ENCODE measurements around the gene TMA7B. TPM values are rescaled to one million over a fixed set of nuclear protein-coding genes. Genes with fewer than 3 reads are reported as not detected.

TMA7B gene
- total and polyA plus RNA-seq, 10 of the 15 experiments (the other 5 are each of a cell fraction or from before 2014, with no cell fraction given): 0.33 to 2.9 (median 1.8) TPM

- no peak overlapping the region for H3K9ac ChIP-seq (ENCODE audit: control insufficient read depth, insufficient read depth, low read length)
- H2AFZ ChIP-seq (ENCODE audit: control insufficient read depth, low read depth, low read length): no peak overlapping the region
Observed at GRCh38 chr22:40001106-40001505, 40.9 kb downstream of the TMA7B start.

GRCh38 chr22:40001800-40002577, 41.8 kb downstream of the TMA7B start:
- H3K9me3 ChIP-seq (replicated peaks; ENCODE audit: control insufficient read depth, insufficient read depth, low read length): no peaks in the 10 kb centered on the region
- intact Hi-C loops (cut with micrococcal nuclease; ENCODE audit: unreplicated experiment): no loop called here
- 27% methylated on average over 14 of the region's 14 CpGs for WGBS (ENCODE audit: insufficient coverage, insufficient replicate concordance, low lambda C conversion rate, missing lambda C conversion rate)
- no peaks in the 10 kb centered on the region for H3K4me1 ChIP-seq (ENCODE audit: control insufficient read depth, insufficient read depth, low read length)
- ChIA-PET SMC1A (ENCODE audit: uncharacterized antibody, unreplicated experiment) (no interaction called here), CTCF (no interaction called here), POLR2A (no interaction called here), RAD21 (ENCODE audit: unreplicated experiment) (no interaction called here)
- H3K9ac ChIP-seq (ENCODE audit: control insufficient read depth, insufficient read depth, low read length): no peak overlapping the region
- FAIRE-seq (no peak), DNase-seq (ENCODE audit: low read depth, low spot score) (no peak), ATAC-seq (no peak)
- H3K27me3 ChIP-seq (replicated peaks in 1 of 2; ENCODE audit: control insufficient read depth in 2 of 2, insufficient read depth in 2 of 2, low read length in 1 of 2): peaks cover 2 to 9% of the 10 kb centered on the region in 2 experiments; a peak in 3 of 4 replicates
- no peak overlapping the region for H3K4me2 ChIP-seq (ENCODE audit: control insufficient read depth, insufficient read depth)
- H3K4me3 ChIP-seq: no peak overlapping the region
- in situ Hi-C loops (cut with MboI): no loop called here
- no peaks in the 10 kb centered on the region for H4K20me1 ChIP-seq (ENCODE audit: control insufficient read depth, insufficient read depth)
- no peaks in the 10 kb centered on the region for H3K79me2 ChIP-seq (ENCODE audit: control insufficient read depth, insufficient read depth, low read length)
- H3K27ac ChIP-seq (ENCODE audit: control insufficient read depth, insufficient read depth): no peak overlapping the region
- H3K36me3 ChIP-seq (ENCODE audit: control insufficient read depth in 2 of 2, insufficient read depth in 2 of 2, low read length in 1 of 2): no peaks in the 10 kb centered on the region
- no TSS peak for BruUV-seq (replicated peaks)
- no peak overlapping the region for H2AFZ ChIP-seq (ENCODE audit: control insufficient read depth, low read depth, low read length)
- no peak for TF ChIP-seq ZNF274 (IDR thresholded peaks at IDR 0.05; ENCODE audit: insufficient read depth, insufficient read length)
- TF ChIP-seq E2F8 (IDR thresholded peaks at IDR 0.05; ENCODE audit: low read depth, partially characterized antibody): no peak
- no peak for TF ChIP-seq PRDM15 (CRISPR knock-in tag; IDR thresholded peaks at IDR 0.05)
- no peak for TF ChIP-seq STAT1 (conservative IDR thresholded peaks at IDR 0.05)
- TF ChIP-seq MXI1 (IDR thresholded peaks at IDR 0.05; ENCODE audit: low read depth, low read length): no peak

More at GRCh38 chr22:40001106-40001505, 40.9 kb downstream of the TMA7B start:
- no peak for FAIRE-seq
- in situ Hi-C loops (cut with MboI) (no loop called here), intact Hi-C loops (cut with micrococcal nuclease; ENCODE audit: unreplicated experiment) (no loop called here)
- no peak for ATAC-seq
- no peak for DNase-seq (ENCODE audit: low read depth, low spot score)
- H3K27me3 ChIP-seq (replicated peaks in 1 of 2; ENCODE audit: control insufficient read depth in 2 of 2, insufficient read depth in 2 of 2, low read length in 1 of 2): peaks cover 2 to 9% of the 10 kb centered on the region in 2 experiments; a peak in 3 of 4 replicates
- no peaks in the 10 kb centered on the region for H3K4me1 ChIP-seq (ENCODE audit: control insufficient read depth, insufficient read depth, low read length)
- TF ChIP-seq STAT1 (conservative IDR thresholded peaks at IDR 0.05) (no peak), USF2 (IDR thresholded peaks at IDR 0.05; ENCODE audit: borderline replicate concordance, low read depth, low read length) (no peak)
- H4K20me1 ChIP-seq (ENCODE audit: control insufficient read depth, insufficient read depth): no peaks in the 10 kb centered on the region
- no peaks in the 10 kb centered on the region for H3K36me3 ChIP-seq (ENCODE audit: control insufficient read depth in 2 of 2, insufficient read depth in 2 of 2, low read length in 1 of 2)
- ChIA-PET RAD21 (ENCODE audit: unreplicated experiment) (interaction anchor here (1.1 kb wide), 1 partner anchor 68 kb away, joined by 3 read pairs; no protein-coding TSS in a partner anchor), SMC1A (ENCODE audit: uncharacterized antibody, unreplicated experiment) (interaction anchor here (0.9 to 1.0 kb wide), 3 partner anchors 43 to 92 kb away, joined by 3 to 4 read pairs (median 3); no protein-coding TSS in a partner anchor), CTCF (interaction anchor here (2.9 kb wide), 1 partner anchor 23 kb away, joined by 16 read pairs; no protein-coding TSS in a partner anchor), POLR2A (no interaction called here)
- no peak overlapping the region for H3K4me2 ChIP-seq (ENCODE audit: control insufficient read depth, insufficient read depth)
- no peaks in the 10 kb centered on the region for H3K79me2 ChIP-seq (ENCODE audit: control insufficient read depth, insufficient read depth, low read length)
- no peak overlapping the region for H3K4me3 ChIP-seq
- WGBS (ENCODE audit: insufficient coverage, insufficient replicate concordance, low lambda C conversion rate, missing lambda C conversion rate): 75% methylated on average over 4 of the region's 4 CpGs
- H3K27ac ChIP-seq (ENCODE audit: control insufficient read depth, insufficient read depth): no peak overlapping the region
- no TSS peak for BruUV-seq (replicated peaks)
- no peaks in the 10 kb centered on the region for H3K9me3 ChIP-seq (replicated peaks; ENCODE audit: control insufficient read depth, insufficient read depth, low read length)

Measured in GM12878 (cell line).